Right cardiac atrium (tissue), 5 donors: Measurements from ENCODE around the gene CCDC149. TPM values are rescaled to one million over a fixed set of nuclear protein-coding genes. Genes with fewer than 3 reads are reported as not detected.

Experiments
- ATAC-seq, 2 donors: fragments of 200-7000 bp; cut with Tn5 transposase; one replicate each; pipeline versions ENCODE4 v1.8.0 to v1.9.1; 2020; ENCODE audit warnings: moderate library complexity in 2 of 2, mild to moderate bottlenecking in 1 of 2
- DNase-seq, 3 donors: peaks; one replicate each; pipeline ENCODE4 v3.0.0-alpha.2; 2020
- H3K27ac ChIP-seq: one replicate; pipeline ENCODE4 v1.5.1; 2013; ENCODE audit warnings: mild to moderate bottlenecking, low read length, control low read depth, moderate library complexity
- H3K27me3 ChIP-seq: one replicate; pipeline ENCODE4 v1.6.1; 2013; ENCODE audit not compliant: control insufficient read depth, insufficient read depth
- H3K4me1 ChIP-seq: one replicate; pipeline ENCODE4 v1.6.1; 2013; ENCODE audit warnings: low read length; ENCODE audit not compliant: control insufficient read depth, insufficient read depth
- H3K4me3 ChIP-seq: one replicate; pipeline ENCODE4 v1.5.1; 2013; ENCODE audit warnings: low read length, control low read depth
- H3K9me3 ChIP-seq: one replicate; pipeline ENCODE4 v1.6.1; 2013; ENCODE audit warnings: low read length; ENCODE audit not compliant: control insufficient read depth
- WGBS: extraction: QIAGEN DNeasy Blood & Tissue Kit; methylation state at CpG from one replicate; pipeline ENCODE4 v1.1.7; 2013; 5-methylcytosine and 5-hydroxymethylcytosine counted together
- intact Hi-C, 4 donors: fragments of 100-400 bp; cut with DNase I; formaldehyde crosslinking; loops; one replicate each; pipeline versions ENCODE4 v1.11.0 to v1.14.0; 2022 to 2023
- polyA plus RNA-seq: library from polyadenylated mRNA; stranded (reverse); fragments of 200-250 nt; gene quantifications from one replicate; pipeline ENCODE4 v1.2.3, GENCODE V29; 2013
- total RNA-seq, 4 donors: library from RNA; stranded (reverse); fragmentation: NEBNext Ultra II Directional; extraction: Animal tissue kit (Norgen Biotek cat#: 25700); gene quantifications; one replicate each; pipeline ENCODE4 v1.2.1, GENCODE V29; 2021
- donor health status: healthy with polysubstance abuse.
- donor health status: DM: no; HTN: yes; CAD: no.
- donor health status: DM: no; HTN: no; CAD: no.
- donor health status: DM: no; HTN: yes; CAD: no; lungs with severe emphysema.
- donor health status: DM: yes; HTN: yes; CAD: no.

CCDC149 gene
- total and polyA plus RNA-seq, 5 donors = 10.1 to 17.4 (median 15.4) TPM

GRCh38 chr4:24933684-24934275 is 20.9 kb upstream of the CCDC149 start:
- DNase-seq = no peak
- Histone ChIP-seq H3K4me1 (no peaks in the 10 kb centered on the region), H3K27me3 (no peaks in the 10 kb centered on the region), H3K4me3 (no peak overlapping the region), H3K27ac (no peak overlapping the region), H3K9me3 (peaks cover 4% of the 10 kb centered on the region)
- ATAC-seq = no peak
- WGBS = 53% methylated on average over 1 of the region's 1 CpG
- intact Hi-C loops = no loop called here

- DNase-seq = no peak
- WGBS = 72% methylated on average over 2 of the region's 2 CpGs
- no peak overlapping the region for H3K4me3 ChIP-seq
- no peaks in the 10 kb centered on the region for H3K4me1 ChIP-seq
- intact Hi-C loops = no loop called here
- no peak overlapping the region for H3K27ac ChIP-seq
- H3K9me3 ChIP-seq = peaks cover 4% of the 10 kb centered on the region
- ATAC-seq = no peak
- H3K27me3 ChIP-seq = no peaks in the 10 kb centered on the region
These were observed 19.8 kb upstream of the CCDC149 start for GRCh38 chr4:24932515-24933225.

DNA sequence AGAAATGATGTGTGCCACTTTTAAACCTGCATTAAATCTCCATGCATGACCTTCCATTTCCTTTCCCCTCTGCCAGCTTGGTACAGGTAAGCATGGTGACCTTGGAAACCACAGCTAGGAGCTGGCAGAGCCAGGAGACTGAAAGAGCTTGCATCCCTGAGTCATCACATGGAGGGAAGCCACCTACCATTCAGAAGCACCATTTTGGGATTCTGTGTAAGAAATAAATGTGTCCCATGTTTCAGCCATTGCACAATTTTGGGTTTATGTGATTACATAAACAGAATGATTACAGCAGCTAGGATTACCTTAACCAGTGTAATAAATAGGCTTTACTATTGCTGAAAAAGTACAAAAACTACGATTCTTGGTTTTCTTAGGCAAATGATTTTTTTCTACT is 17.3 kb upstream of the CCDC149 start:
- no peaks in the 10 kb centered on the region for H3K27me3 ChIP-seq
- intact Hi-C loops = no loop called here
- H3K4me3 ChIP-seq = no peak overlapping the region
- 80% methylated on average over 1 of the region's 1 CpG for WGBS
- H3K27ac ChIP-seq = no peak overlapping the region
- peaks cover 2% of the 10 kb centered on the region for H3K9me3 ChIP-seq
- no peaks in the 10 kb centered on the region for H3K4me1 ChIP-seq
- no peak for ATAC-seq
- no peak for DNase-seq

GRCh38 chr4:24928708-24929107 is 15.9 kb upstream of the CCDC149 start:
- WGBS = 89% methylated on average over 2 of the region's 2 CpGs
- H3K4me3 ChIP-seq = no peak overlapping the region
- ATAC-seq (no peak), DNase-seq (no peak)
- H3K9me3 ChIP-seq = no peaks in the 10 kb centered on the region
- no peaks in the 10 kb centered on the region for H3K27me3 ChIP-seq
- no peaks in the 10 kb centered on the region for H3K4me1 ChIP-seq
- no peak overlapping the region for H3K27ac ChIP-seq
- intact Hi-C loops = no loop called here

- DNase-seq (no peak), ATAC-seq (no peak)
- no peak overlapping the region for H3K27ac ChIP-seq
- no peaks in the 10 kb centered on the region for H3K4me1 ChIP-seq
- H3K9me3 ChIP-seq = no peaks in the 10 kb centered on the region
- no peak overlapping the region for H3K4me3 ChIP-seq
- 72% methylated on average over 4 of the region's 4 CpGs for WGBS
- intact Hi-C loops = no loop called here
- H3K27me3 ChIP-seq = no peaks in the 10 kb centered on the region
These were observed 14.2 kb upstream of the CCDC149 start for GRCh38 chr4:24927049-24927448.

- Histone ChIP-seq H3K9me3 (no peaks in the 10 kb centered on the region), H3K27ac (no peak overlapping the region), H3K4me1 (no peaks in the 10 kb centered on the region), H3K27me3 (no peaks in the 10 kb centered on the region), H3K4me3 (no peak overlapping the region)
- DNase-seq (peak in 1 of 3 donors; percentile 25), ATAC-seq (no peak)
- intact Hi-C loops = no loop called here
- 57% methylated on average over 3 of the region's 3 CpGs for WGBS
These were observed 11.5 kb upstream of the CCDC149 start for GRCh38 chr4:24924309-24924781.

DNA sequence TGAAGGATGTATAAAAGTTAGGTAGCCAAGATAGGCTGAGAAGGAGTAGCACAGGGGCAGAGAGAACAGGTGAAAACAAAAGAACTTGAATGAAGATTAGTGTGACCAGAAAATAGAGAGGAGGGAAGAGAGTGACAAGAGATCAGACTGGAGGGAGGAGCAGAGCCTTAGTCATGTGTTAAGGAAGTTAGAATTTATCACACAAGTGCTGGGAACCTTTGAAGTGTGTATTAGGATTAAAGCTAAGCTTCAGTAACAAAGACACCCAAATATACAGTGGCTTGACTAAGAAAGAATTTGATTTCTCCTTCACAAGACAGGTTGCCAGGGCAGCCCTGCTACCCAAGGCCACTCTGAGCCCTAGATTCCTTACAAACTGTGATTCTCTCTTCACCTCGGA is 10.7 kb upstream of the CCDC149 start:
- 91% methylated on average over 1 of the region's 1 CpG for WGBS
- H3K4me1 ChIP-seq = no peaks in the 10 kb centered on the region
- no peaks in the 10 kb centered on the region for H3K27me3 ChIP-seq
- no peak for DNase-seq
- ATAC-seq = no peak
- intact Hi-C loops = no loop called here
- H3K4me3 ChIP-seq = no peak overlapping the region
- H3K27ac ChIP-seq = no peak overlapping the region
- H3K9me3 ChIP-seq = no peaks in the 10 kb centered on the region

DNA sequence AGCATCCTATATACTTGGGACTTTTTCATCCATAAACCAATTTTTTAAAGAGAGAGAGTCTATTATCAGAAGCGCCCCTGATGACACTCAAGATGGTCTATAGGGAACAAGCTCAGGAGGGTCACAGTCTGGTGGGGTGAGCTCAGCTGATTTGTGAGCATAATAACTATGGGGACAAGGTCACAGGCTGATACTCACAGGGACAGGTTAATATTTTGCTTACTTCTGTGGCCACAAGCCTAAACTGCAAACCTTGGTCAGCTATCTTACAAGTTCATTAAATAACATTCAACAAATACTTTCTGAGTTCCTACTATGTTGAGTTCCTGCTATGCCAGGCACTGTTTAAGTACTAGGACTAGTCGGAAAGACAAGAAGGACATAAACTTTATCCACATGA is 10.2 kb upstream of the CCDC149 start:
- H3K27ac ChIP-seq = no peak overlapping the region
- ATAC-seq (no peak), DNase-seq (no peak)
- no peaks in the 10 kb centered on the region for H3K9me3 ChIP-seq
- WGBS = 92% methylated on average over 2 of the region's 2 CpGs
- H3K4me3 ChIP-seq = no peak overlapping the region
- H3K27me3 ChIP-seq = no peaks in the 10 kb centered on the region
- intact Hi-C loops = no loop called here
- H3K4me1 ChIP-seq = no peaks in the 10 kb centered on the region

GRCh38 chr4:24922416-24922815 is 9.6 kb upstream of the CCDC149 start:
- Histone ChIP-seq H3K9me3 (no peaks in the 10 kb centered on the region), H3K4me3 (no peak overlapping the region), H3K27ac (no peak overlapping the region), H3K4me1 (no peaks in the 10 kb centered on the region), H3K27me3 (no peaks in the 10 kb centered on the region)
- DNase-seq (no peak), ATAC-seq (no peak)
- intact Hi-C loops = no loop called here
- WGBS = 81% methylated on average over 4 of the region's 4 CpGs

- intact Hi-C loops = no loop called here
- no peak for DNase-seq
- Histone ChIP-seq H3K4me3 (no peak overlapping the region), H3K4me1 (no peaks in the 10 kb centered on the region), H3K9me3 (no peaks in the 10 kb centered on the region), H3K27me3 (no peaks in the 10 kb centered on the region), H3K27ac (no peak overlapping the region)
- 83% methylated on average over 6 of the region's 6 CpGs for WGBS
- ATAC-seq = no peak
These were observed 8.6 kb upstream of the CCDC149 start for GRCh38 chr4:24921491-24921890.

DNA sequence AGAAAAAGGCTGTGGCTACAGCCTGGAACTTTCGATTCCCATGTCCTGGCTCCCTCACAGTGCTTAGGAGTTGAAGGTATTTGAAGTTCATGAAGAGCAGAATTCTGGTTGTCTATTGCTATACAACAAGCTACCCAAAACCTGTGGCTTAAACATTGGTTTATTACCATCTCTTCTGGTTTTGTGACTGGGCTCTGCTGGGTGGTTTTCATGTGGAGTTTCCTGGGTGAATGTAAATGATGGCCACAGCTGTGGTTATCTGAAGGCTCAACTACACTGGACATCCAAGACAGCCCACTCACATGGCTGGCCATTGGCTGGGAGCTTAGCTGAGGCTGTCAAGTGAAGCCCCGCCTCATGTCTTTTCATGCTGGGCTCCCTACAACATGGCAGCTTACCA is 7.2 kb upstream of the CCDC149 start:
- Histone ChIP-seq H3K9me3 (no peaks in the 10 kb centered on the region), H3K4me1 (no peaks in the 10 kb centered on the region), H3K27me3 (no peaks in the 10 kb centered on the region), H3K4me3 (no peak overlapping the region), H3K27ac (no peak overlapping the region)
- intact Hi-C loops = no loop called here
- ATAC-seq (no peak), DNase-seq (no peak)
- 97% methylated on average over 2 of the region's 2 CpGs for WGBS
